ENCODE data around the gene NDEL1.

NDEL1 gene

GRCh38 chr17:8453326-8453725 lies 17.6 kb downstream of the NDEL1 start:
- no peak for DNase-seq (ENCODE audit: low read depth in 1 of 2, low spot score in 1 of 2)

- DNase-seq (ENCODE audit: low read depth in 1 of 2, low spot score in 1 of 2): no peak
These were observed 20.1 kb downstream of the NDEL1 start for GRCh38 chr17:8455665-8456209.

GRCh38 chr17:8458128-8458527 lies 22.4 kb downstream of the NDEL1 start:
- DNase-seq (ENCODE audit: low read depth in 1 of 2, low spot score in 1 of 2): no peak

- DNase-seq (ENCODE audit: low read depth in 1 of 2, low spot score in 1 of 2): no peak
These were observed 23.4 kb downstream of the NDEL1 start for GRCh38 chr17:8459107-8459506.

- DNase-seq (ENCODE audit: low read depth in 1 of 2, low spot score in 1 of 2): no peak
These were observed 24.1 kb downstream of the NDEL1 start for GRCh38 chr17:8459831-8460230.

GRCh38 chr17:8462564-8462963 lies 26.9 kb downstream of the NDEL1 start:
- no peak for DNase-seq (ENCODE audit: low read depth in 1 of 2, low spot score in 1 of 2)

GRCh38 chr17:8463099-8463498 lies 27.4 kb downstream of the NDEL1 start:
- no peak for DNase-seq (ENCODE audit: low read depth in 1 of 2, low spot score in 1 of 2)

- no peak for DNase-seq (ENCODE audit: low read depth in 1 of 2, low spot score in 1 of 2)
These were observed 29.3 kb downstream of the NDEL1 start for GRCh38 chr17:8464941-8465340.

- DNase-seq (ENCODE audit: low read depth in 1 of 2, low spot score in 1 of 2): no peak
These were observed 29.7 kb downstream of the NDEL1 start for GRCh38 chr17:8465356-8465755.

- DNase-seq (ENCODE audit: low read depth in 1 of 2, low spot score in 1 of 2): no peak
These were observed 30.1 kb downstream of the NDEL1 start for GRCh38 chr17:8465759-8466158.

GRCh38 chr17:8466456-8466855 lies 30.8 kb downstream of the NDEL1 start:
- DNase-seq (ENCODE audit: low read depth in 1 of 2, low spot score in 1 of 2): no peak

GRCh38 chr17:8466873-8467272 lies 31.2 kb downstream of the NDEL1 start:
- no peak for DNase-seq (ENCODE audit: low read depth in 1 of 2, low spot score in 1 of 2)

- no peak for DNase-seq (ENCODE audit: low read depth in 1 of 2, low spot score in 1 of 2)
These were observed 31.8 kb downstream of the NDEL1 start for GRCh38 chr17:8467527-8467926.

- DNase-seq (ENCODE audit: low read depth in 1 of 2, low spot score in 1 of 2): no peak
These were observed 32.4 kb downstream of the NDEL1 start for GRCh38 chr17:8468127-8468526.

- no peak for DNase-seq (ENCODE audit: low read depth in 1 of 2, low spot score in 1 of 2)
These were observed 33.3 kb downstream of the NDEL1 start for GRCh38 chr17:8468980-8469379.

GRCh38 chr17:8469964-8470363 lies 34.3 kb downstream of the NDEL1 start:
- DNase-seq (ENCODE audit: low read depth in 1 of 2, low spot score in 1 of 2): no peak

- no peak for DNase-seq (ENCODE audit: low read depth in 1 of 2, low spot score in 1 of 2)
These were observed 34.9 kb downstream of the NDEL1 start for GRCh38 chr17:8470447-8471047.

- DNase-seq (ENCODE audit: low read depth in 1 of 2, low spot score in 1 of 2): no peak
These were observed 37.0 kb downstream of the NDEL1 start for GRCh38 chr17:8472663-8473062.

GRCh38 chr17:8473451-8474192 lies 37.9 kb downstream of the NDEL1 start:
- no peak for DNase-seq (ENCODE audit: low read depth in 1 of 2, low spot score in 1 of 2)

- no peak for DNase-seq (ENCODE audit: low read depth in 1 of 2, low spot score in 1 of 2)
These were observed 39.1 kb downstream of the NDEL1 start for GRCh38 chr17:8474826-8475225.

- no peak for DNase-seq (ENCODE audit: low read depth in 1 of 2, low spot score in 1 of 2)
These were observed 39.5 kb downstream of the NDEL1 start for GRCh38 chr17:8475227-8475626.

GRCh38 chr17:8475781-8476180 lies 40.1 kb downstream of the NDEL1 start:
- DNase-seq (ENCODE audit: low read depth in 1 of 2, low spot score in 1 of 2): no peak

GRCh38 chr17:8476741-8477140 lies 41.1 kb downstream of the NDEL1 start:
- no peak for DNase-seq (ENCODE audit: low read depth in 1 of 2, low spot score in 1 of 2)

Data from activated CD4-positive, alpha-beta T cell treated with anti-CD3 and anti-CD28 coated beads, Interleukin-2, amount 50 U/mL, for 24 hours (primary cell).